Erythroblast (primary cell): Measurements from ENCODE around the gene MAN1B1.

Experiments used
- DNase-seq, 2 experiments: peaks; one replicate each; lab custom pipeline; 2025; lab: John Stamatoyannopoulos, UW
- GATA1 ChIP-seq: IDR thresholded peaks from 2 replicates; pipeline ENCODE4 v1.6.1; 2011; ENCODE audit warnings: low read depth, mild to moderate bottlenecking, control low read depth, low read length, moderate library complexity
- POLR2A ChIP-seq: IDR thresholded peaks from 2 replicates; pipeline ENCODE4 v1.6.1; 2011; ENCODE audit warnings: mild to moderate bottlenecking, low read length

Gene MAN1B1

GRCh38 chr9:137069508-137070091 lies 17.2 kb upstream of the MAN1B1 start:
- peak; percentile 34 to 37 for DNase-seq
- TF ChIP-seq GATA1 (no peak), POLR2A (no peak)

GRCh38 chr9:137070201-137070905 lies 16.4 kb upstream of the MAN1B1 start, which contains the start of gene SAPCD2:
TSS of gene SAPCD2 (minus strand) at chr9:137070557. CDS start at chr9:137070460, 97 bp downstream.
- peak; percentile 92 for DNase-seq
- TF ChIP-seq GATA1 (no peak), POLR2A (peak; percentile 52)

- TF ChIP-seq GATA1 (no peak), POLR2A (peak; percentile 2)
- no peak for DNase-seq
These were observed 15.9 kb upstream of the MAN1B1 start for GRCh38 chr9:137070906-137071275.

GRCh38 chr9:137071282-137071681 lies 15.5 kb upstream of the MAN1B1 start:
- DNase-seq, result no peak
- TF ChIP-seq POLR2A (no peak), GATA1 (no peak)

- TF ChIP-seq GATA1, result no peak
- no peak for TF ChIP-seq POLR2A
- DNase-seq, result no peak
These were observed 12.8 kb upstream of the MAN1B1 start for GRCh38 chr9:137073992-137074399.

GRCh38 chr9:137074657-137075274 lies 12.0 kb upstream of the MAN1B1 start:
- TF ChIP-seq GATA1, result no peak
- no peak for TF ChIP-seq POLR2A
- DNase-seq, result no peak

GRCh38 chr9:137075275-137075775 lies 11.5 kb upstream of the MAN1B1 start:
- DNase-seq, result no peak
- TF ChIP-seq POLR2A, result no peak
- TF ChIP-seq GATA1, result no peak

- no peak for TF ChIP-seq GATA1
- no peak for TF ChIP-seq POLR2A
- DNase-seq, result no peak
These were observed 10.2 kb upstream of the MAN1B1 start for GRCh38 chr9:137076636-137077009.

- DNase-seq, result peak; percentile 62 to 74
- no peak for TF ChIP-seq POLR2A
- no peak for TF ChIP-seq GATA1
These were observed 9.6 kb upstream of the MAN1B1 start, which contains the start of gene UAP1L1 for GRCh38 chr9:137077010-137077747. TSS of gene UAP1L1 (plus strand) at chr9:137077517. CDS start at chr9:137077533, 16 bp downstream.

- no peak for DNase-seq
- no peak for TF ChIP-seq POLR2A
- no peak for TF ChIP-seq GATA1
These were observed 8.8 kb upstream of the MAN1B1 start for GRCh38 chr9:137077758-137078693.

- DNase-seq, result no peak
- no peak for TF ChIP-seq GATA1
- TF ChIP-seq POLR2A, result no peak
These were observed 7.9 kb upstream of the MAN1B1 start for GRCh38 chr9:137078701-137079400.

- TF ChIP-seq GATA1 (no peak), POLR2A (no peak)
These were observed 7.4 kb upstream of the MAN1B1 start for GRCh38 chr9:137079401-137079787.

More at GRCh38 chr9:137079401-137079787, 7.4 kb upstream of the MAN1B1 start:
- DNase-seq, result no peak
